Neural progenitor cell (in vitro differentiated cells): ENCODE results near the gene PPP2R5C.

ENCODE experiments used
- EZH2 ChIP-seq: fragments of 200-600 bp; sonication (generic); IDR thresholded peaks from 2 replicates; pipeline ENCODE4 v1.6.1; 2017; ENCODE audit warnings: antibody characterized with exemption, mild to moderate bottlenecking, moderate library complexity
- EZH2phosphoT487 ChIP-seq: fragments of 200-600 bp; sonication (generic); IDR thresholded peaks from 2 replicates; pipeline ENCODE4 v1.6.1; 2017; ENCODE audit warnings: antibody characterized with exemption
- TF ChIP-seq, protein P1 (sequence below): fragments of 200-600 bp; sonication (generic); IDR thresholded peaks from 2 replicates; pipeline ENCODE4 v1.5.1; 2017; ENCODE audit warnings: antibody characterized with exemption, mild to moderate bottlenecking

DNA sequence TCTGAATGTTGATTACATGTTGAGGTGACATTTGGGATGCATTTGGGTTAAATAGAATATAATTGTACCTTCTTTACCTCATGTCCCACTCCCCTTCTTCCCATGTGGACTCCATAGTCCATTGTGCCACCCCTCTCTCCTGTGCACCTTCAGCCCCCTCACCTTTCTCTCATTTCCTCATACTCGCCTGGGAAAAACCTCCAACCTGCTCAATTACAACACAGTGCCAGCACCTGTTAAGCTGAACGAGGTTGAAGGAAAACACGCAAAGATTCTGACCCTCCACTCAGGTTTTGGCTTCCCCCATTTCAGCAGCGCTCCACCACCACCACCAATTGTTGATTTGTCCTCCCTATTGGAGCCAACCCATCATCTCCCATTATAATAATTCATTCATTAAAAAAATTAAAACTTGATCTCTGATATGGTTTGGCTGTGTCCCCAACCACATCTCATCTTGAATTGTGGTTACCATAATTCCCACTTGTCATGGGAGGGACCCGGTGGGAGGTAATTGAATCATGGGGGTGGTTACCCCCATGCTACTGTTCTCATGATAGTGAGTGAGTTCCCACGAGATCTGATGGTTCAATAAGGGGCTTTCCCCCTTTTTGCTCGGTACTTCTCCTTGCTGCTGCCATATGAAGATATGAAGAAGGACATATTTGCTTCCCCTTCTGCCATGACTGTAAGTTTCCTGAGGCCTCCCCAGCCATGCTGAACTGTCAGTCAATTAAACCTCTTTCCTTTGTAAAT lies 33.7 kb upstream of the PPP2R5C start:
- TF ChIP-seq, protein P1, sequence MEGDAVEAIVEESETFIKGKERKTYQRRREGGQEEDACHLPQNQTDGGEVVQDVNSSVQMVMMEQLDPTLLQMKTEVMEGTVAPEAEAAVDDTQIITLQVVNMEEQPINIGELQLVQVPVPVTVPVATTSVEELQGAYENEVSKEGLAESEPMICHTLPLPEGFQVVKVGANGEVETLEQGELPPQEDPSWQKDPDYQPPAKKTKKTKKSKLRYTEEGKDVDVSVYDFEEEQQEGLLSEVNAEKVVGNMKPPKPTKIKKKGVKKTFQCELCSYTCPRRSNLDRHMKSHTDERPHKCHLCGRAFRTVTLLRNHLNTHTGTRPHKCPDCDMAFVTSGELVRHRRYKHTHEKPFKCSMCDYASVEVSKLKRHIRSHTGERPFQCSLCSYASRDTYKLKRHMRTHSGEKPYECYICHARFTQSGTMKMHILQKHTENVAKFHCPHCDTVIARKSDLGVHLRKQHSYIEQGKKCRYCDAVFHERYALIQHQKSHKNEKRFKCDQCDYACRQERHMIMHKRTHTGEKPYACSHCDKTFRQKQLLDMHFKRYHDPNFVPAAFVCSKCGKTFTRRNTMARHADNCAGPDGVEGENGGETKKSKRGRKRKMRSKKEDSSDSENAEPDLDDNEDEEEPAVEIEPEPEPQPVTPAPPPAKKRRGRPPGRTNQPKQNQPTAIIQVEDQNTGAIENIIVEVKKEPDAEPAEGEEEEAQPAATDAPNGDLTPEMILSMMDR, result no peak
- TF ChIP-seq EZH2, result no peak
- TF ChIP-seq EZH2phosphoT487, result no peak
